Stimulated activated CD8-positive, alpha-beta memory T cell treated with anti-CD3 and anti-CD28 coated beads, Interleukin-15, amount 100 ng/mL, for 1 hour (primary cell): ENCODE measurements around the gene SCAPER.
"Not testable (repeated sequence)": the region's sequence is repeated elsewhere in the genome, so short reads cannot be mapped to it uniquely, and the experiment has no call there.

Experiments
- DNase-seq: peaks from one replicate; pipeline ENCODE4 v3.0.0-alpha.2; 2020; ENCODE audit warnings: low read depth

SCAPER gene

GRCh38 chr15:76904461-76905012 lies 603 bp downstream of the SCAPER start:
- DNase-seq, result no peak

DNA sequence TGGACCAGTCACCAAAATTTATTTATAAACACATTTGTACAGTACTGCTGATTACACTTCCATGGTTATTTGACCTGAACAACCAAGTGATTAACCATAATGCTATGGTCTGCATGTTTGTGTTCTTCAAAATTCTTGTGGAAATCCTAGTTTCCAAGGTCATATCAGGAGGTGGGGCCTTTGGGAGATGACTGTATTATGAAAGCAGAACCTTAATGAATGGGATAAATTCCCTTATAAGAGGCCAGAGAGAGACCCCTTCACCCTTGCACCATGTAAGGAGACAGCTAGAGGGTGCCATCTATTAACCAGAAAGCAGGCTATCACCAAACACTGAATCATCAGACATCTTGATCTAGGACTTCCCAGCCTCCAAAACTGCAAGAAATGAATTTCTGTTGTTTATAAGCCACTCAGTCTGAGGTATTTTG lies 1.9 kb downstream of the SCAPER start:
- no peak for DNase-seq

DNA sequence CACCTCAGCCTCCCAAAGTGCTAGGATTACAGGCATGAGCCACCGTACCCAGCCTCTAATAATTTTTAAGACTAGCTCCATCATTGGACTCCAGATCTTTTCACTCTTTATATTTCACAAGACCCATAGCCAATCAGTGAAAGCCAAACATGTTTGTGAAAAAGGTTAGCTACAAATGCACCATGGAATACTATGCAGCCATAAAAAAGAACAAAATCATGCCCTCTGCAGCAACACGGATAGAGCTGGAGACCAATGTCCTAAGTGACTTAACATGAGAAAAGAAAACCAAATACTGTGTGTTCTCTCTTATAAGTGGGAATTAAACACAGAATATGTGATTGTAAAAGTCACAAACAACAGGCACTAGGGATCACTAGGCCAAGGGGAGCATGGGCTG lies 3.2 kb downstream of the SCAPER start:
- no peak for DNase-seq

- not testable (repeated sequence) for DNase-seq
Measured at GRCh38 chr15:76899931-76900310, 5.2 kb downstream of the SCAPER start.

DNA sequence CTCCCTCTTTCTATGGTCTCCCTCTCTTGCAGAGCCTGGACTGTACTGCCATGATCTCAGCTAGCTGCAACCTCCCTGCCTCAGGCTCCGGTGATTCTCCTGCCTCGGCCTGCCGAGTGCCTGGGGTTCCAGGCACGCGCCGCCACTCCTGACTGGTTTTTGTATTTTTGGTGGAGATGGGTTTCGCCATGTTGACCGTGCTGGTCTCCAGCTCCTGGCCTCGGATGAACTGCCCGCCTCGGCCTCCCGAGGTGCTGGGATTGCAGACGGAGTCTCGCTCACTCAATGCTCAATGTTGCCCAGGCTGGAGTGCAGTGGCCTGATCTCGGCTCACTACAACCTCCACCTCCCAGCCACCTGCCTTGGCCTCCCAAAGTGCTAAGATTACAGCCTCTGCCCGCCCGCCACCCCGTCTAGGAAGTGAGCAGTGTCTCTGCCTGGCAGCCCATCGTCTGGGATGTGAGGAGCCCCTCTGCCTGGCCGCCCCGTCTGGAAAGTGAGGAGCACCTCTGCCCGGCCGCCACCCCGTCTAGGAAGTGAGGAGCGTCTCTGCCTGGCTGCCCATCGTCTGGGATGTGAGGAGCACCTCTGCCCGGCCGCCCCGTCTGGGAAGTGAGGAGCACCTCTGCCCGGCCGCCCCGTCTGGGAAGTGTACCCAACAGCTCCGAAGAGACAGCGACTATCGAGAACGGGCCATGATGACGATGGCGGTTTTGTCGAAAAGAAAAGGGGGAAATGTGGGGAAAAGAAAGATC lies 5.8 kb downstream of the SCAPER start:
- DNase-seq, result not testable (repeated sequence)

DNA sequence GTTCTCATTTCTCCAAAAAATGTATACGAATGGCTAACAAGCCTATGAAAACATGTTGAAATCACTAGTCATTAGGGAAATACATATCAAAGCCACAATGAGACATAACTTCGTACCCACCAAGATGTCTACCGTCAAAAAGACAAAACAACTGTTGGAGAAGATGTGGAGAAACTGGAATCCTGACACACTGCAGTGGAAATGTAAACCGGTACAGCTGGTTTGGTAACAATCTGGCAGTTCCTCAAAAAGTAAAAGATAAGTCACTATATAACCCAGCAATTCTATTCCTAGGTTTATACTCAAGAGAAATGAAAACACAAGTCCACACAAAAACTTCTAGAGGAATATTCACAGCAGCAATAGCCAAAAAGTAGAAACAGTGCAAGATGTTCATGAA lies 7.0 kb downstream of the SCAPER start:
- DNase-seq, result no peak

DNA sequence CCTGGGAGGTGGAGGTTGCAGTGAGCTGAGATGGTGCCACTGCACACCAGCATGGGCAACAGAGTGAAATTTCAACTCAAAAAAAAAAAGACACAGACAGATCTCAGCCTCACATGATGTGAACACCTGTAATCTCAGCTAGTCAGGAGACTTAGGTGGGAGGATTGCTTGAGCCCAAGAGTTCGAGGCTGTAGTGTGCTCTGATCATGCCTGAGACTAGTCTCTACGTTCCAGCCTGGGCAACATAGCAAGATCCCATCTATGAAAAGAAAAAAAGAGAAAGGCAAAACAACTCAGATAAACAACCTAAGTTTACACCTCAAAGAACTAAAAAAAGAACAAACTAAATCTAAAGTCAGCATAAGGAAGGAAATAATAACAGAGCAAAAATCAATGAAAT lies 11.0 kb downstream of the SCAPER start:
- no peak for DNase-seq

GRCh38 chr15:76892836-76893235 lies 12.3 kb downstream of the SCAPER start:
- not testable (repeated sequence) for DNase-seq

DNA sequence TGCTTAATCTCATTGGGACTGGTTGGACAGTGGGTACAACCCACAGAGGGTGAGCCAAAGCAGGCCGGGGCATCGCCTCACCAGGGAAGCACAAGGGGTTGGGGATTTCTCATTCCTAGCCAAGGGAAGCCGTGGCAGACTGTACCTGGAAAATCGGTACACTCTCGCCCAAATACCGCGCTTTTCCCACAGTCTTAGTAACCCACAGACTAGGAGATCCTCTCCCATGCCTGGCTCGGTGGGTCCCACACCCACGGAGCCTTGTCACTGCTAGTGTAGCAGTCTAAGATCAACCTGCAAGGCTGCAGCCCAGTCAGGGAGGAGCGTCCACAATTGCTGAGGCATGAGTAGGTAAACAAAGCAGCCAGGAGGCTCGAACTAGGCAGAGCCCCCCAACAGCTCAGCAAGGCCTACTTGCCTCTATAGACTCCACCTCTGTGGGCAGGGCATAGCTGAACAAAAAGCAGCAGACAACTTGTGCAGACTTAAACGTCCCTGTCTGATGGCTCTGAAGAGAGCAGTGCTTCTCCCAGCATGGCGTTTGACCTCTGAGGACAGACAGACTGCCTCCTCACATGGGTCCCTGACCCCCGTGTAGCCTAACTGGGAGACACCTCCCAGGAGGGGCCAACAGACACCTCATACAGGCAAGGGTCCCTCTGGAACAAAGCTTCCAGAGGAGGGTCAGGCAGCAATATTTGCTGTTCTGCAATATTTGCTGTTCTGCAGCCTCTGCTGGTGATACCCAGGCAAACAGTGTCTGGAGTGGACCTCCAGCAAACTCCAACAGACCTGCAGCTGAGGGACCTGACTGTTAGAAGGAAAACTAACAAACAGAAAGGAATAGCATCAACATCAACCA lies 17.6 kb downstream of the SCAPER start:
- not testable (repeated sequence) for DNase-seq

- no peak for DNase-seq
Measured at GRCh38 chr15:76885212-76885611, 19.9 kb downstream of the SCAPER start.

GRCh38 chr15:76875911-76876310 lies 29.2 kb downstream of the SCAPER start:
- no peak for DNase-seq

DNA sequence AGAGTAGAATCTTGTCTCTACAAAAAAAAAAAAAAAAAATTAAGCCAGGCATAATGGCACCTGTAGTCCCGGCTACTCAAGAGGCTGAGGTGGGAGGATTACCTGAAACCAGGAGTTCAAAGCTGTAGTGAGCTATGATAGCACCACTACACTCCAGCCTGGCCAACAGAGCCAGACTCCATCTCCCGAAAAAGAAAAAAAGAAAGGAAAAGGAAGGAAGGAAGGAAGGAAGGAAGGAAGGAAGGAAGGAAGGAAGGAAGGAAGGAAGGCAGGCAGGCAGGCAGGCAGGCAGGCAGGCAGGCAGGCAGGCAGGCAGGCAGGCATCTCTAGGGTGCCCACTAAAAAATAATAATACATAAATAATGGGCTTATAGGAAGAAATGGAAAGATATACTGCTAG lies 32.1 kb downstream of the SCAPER start:
- not testable (repeated sequence) for DNase-seq

DNA sequence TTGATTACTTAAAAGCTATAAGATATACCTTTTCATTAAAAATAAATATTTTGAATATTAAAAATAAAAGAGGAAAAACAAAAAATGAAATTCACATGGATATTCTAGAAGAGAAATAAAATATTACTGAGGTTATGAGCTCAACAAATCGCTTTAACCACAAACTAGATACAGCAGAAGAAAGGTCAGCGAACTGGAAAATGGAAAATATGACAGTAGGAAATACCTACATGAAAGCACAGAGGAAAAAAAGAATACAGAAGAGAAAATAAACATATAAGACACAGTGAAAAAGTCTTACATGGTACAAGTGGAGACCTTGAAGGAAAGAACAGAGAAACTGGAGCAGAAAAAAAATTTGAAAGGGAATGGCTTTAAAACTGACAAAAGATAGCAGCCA lies 33.2 kb downstream of the SCAPER start:
- no peak for DNase-seq

- DNase-seq, result no peak
Measured at GRCh38 chr15:76868740-76869139, 36.4 kb downstream of the SCAPER start.

DNA sequence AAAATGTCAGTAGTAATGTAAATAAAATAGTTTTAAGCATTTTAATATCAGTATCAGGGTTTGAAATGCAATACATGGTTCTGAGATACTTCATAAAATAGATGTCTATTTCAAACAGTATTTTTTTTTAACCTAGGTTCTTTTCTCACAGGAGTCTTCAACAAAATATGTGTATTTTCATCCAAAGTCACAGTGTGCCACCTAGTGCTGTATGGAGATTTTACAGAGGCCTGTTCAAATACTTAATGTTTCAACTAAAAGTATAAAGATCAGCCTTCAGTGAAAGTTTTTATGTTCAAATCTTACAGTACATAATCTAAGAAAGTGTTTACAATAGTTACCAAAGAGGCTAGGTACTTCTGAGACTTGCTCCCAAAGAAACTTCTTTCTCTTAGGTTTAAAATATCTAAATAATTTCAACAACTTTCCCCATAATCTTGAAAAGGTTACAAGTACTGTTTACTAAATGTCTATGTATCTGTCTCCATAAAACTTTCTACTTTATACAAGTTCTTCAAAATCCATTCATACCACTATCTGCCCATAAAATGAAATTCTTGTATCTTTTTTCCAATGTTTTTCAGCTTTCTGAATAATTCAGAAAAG lies 38.3 kb downstream of the SCAPER start:
- no peak for DNase-seq

GRCh38 chr15:76866008-76866407 lies 39.1 kb downstream of the SCAPER start:
- DNase-seq, result no peak

GRCh38 chr15:76865548-76865991 lies 39.6 kb downstream of the SCAPER start:
- DNase-seq, result no peak

DNA sequence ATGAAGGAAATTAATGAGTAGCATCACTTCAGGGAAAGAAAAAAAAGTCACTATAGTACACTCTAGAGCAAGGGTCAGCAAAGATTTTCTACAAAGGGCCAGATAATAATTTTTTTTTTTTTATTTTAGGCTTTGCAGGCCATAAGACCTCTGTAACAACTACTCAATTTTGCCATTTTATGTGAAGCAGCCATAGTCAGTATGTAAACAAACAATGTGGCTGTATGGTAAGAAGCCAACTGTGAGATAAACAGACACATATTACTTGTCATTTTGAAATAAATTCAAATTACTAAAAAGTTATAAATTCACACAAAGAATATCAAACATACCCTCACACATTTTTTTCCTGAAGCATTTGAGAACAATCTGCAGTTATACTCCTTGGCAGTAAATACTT lies 40.6 kb downstream of the SCAPER start:
- DNase-seq, result no peak

DNA sequence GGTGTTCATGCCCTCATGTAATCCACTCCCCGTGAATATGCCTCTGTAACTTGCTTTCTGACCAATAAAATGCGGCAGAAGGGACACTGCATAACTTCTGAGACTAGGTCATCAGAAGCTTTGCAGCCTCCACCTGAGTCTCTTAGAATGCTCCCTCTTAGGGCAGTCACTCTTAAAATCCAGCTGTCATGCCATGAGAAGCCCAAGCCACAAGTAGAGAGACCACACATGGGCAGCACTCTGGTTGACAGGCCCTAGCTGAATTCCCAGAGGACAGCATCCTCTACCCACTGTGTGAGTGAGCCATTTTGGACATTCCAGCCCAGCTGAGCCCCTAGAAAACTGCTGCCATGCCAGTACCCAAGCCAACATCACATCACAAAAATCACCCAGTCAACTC lies 41.4 kb downstream of the SCAPER start:
- DNase-seq, result no peak

- no peak for DNase-seq
Measured at GRCh38 chr15:76863123-76863522, 42.0 kb downstream of the SCAPER start.

- no peak for DNase-seq
Measured at GRCh38 chr15:76861815-76862397, 43.2 kb downstream of the SCAPER start.

DNA sequence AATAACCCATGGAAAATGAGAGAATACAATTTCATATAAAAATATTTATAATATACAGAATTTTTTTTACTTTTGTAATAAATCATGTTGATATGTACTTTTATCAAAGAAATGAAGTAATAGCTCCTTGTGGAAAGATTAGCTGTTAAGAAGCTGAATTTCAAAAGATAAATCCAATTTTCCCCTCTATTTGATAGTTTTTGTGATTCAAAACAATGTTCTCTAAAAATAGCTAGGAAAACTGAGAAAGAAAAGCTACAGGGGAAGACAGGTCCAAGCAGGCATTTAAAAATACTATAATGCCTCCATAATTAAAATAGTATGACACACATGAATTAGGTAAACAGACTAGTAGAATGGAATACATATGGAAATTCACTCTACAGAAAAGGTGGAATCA lies 44.9 kb downstream of the SCAPER start:
- DNase-seq, result no peak
